Endodermal cell (in vitro differentiated cells): Measurements from ENCODE around the gene MXRA7. TPM values are rescaled to one million over a fixed set of nuclear protein-coding genes. Genes with fewer than 3 reads are reported as not detected.

ENCODE experiments used
- DNase-seq: peaks from one replicate; pipeline ENCODE4 v3.0.0-alpha.2; 2017
- H3K27ac ChIP-seq: 2 replicates; pipeline ENCODE4 v1.5.1; 2013; ENCODE audit warnings: mild to moderate bottlenecking, low read depth, low read length, moderate library complexity
- H3K27me3 ChIP-seq: 2 replicates; pipeline ENCODE4 v1.6.1; 2013; ENCODE audit warnings: mild to moderate bottlenecking, low read length, moderate library complexity; ENCODE audit not compliant: insufficient read depth, control insufficient read depth, poor library complexity, severe bottlenecking
- H3K36me3 ChIP-seq: 2 replicates; pipeline ENCODE4 v1.7.0; 2013; ENCODE audit warnings: mild to moderate bottlenecking, low read length, moderate library complexity; ENCODE audit not compliant: control insufficient read depth, insufficient read depth
- H3K4me1 ChIP-seq: one replicate; pipeline ENCODE4 v1.7.0; 2013; ENCODE audit warnings: low read length; ENCODE audit not compliant: control insufficient read depth, insufficient read depth
- H3K4me3 ChIP-seq: 2 replicates; pipeline ENCODE4 v1.5.1; 2013; ENCODE audit warnings: mild to moderate bottlenecking, low read length, moderate library complexity
- H3K9ac ChIP-seq: 2 replicates; pipeline ENCODE4 v1.6.1; 2013; ENCODE audit warnings: mild to moderate bottlenecking, low read length, moderate library complexity; ENCODE audit not compliant: poor library complexity, severe bottlenecking; ENCODE audit errors: extremely low read depth
- H3K9me3 ChIP-seq: 2 replicates; pipeline ENCODE4 v1.6.1; 2013; ENCODE audit warnings: mild to moderate bottlenecking, low read length, moderate library complexity; ENCODE audit not compliant: control insufficient read depth
- H3K27ac Mint-ChIP-seq: 2 replicates; pipeline ENCODE4 v1.8.0; 2020; ENCODE audit warnings: mixed read lengths
- H3K27me3 Mint-ChIP-seq: 2 replicates; pipeline ENCODE4 v1.8.0; 2021; ENCODE audit warnings: mild to moderate bottlenecking, mixed read lengths; ENCODE audit not compliant: insufficient read depth
- H3K36me3 Mint-ChIP-seq: 2 replicates; pipeline ENCODE4 v1.8.0; 2020; ENCODE audit warnings: low read depth, mixed read lengths
- H3K4me1 Mint-ChIP-seq: 2 replicates; pipeline ENCODE4 v1.8.0; 2020; ENCODE audit warnings: mixed read lengths
- H3K4me3 Mint-ChIP-seq: 2 replicates; pipeline ENCODE4 v1.8.0; 2020; ENCODE audit warnings: mild to moderate bottlenecking, moderate library complexity, mixed read lengths
- H3K9me3 Mint-ChIP-seq: 2 replicates; pipeline ENCODE4 v1.8.0; 2020; ENCODE audit warnings: mild to moderate bottlenecking, mixed read lengths
- WGBS, 2 experiments: methylation state at CpG; one replicate each; pipeline versions ENCODE4 v1.1.5 to v1.1.7; 2013; ENCODE audit warnings: missing lambda C conversion rate in 2 of 2, mixed read lengths in 1 of 2; ENCODE audit not compliant: insufficient coverage in 1 of 2, insufficient read length in 1 of 2; 5-methylcytosine and 5-hydroxymethylcytosine counted together
- total RNA-seq, 2 donors: library from RNA; stranded (reverse); fragmentation: NEBNext Ultra II Directional in 1 of 2; extraction: Animal tissue kit (Norgen Biotek cat#: 25700) in 1 of 2; gene quantifications; 2 replicates in 1 of 2; 3 replicates in 1 of 2; pipeline ENCODE4 v1.2.1, GENCODE V29; 2021
- TF ChIP-seq, protein P1 (sequence below): fragments of 200-600 bp; sonication (generic); conservative IDR thresholded peaks from 2 replicates; pipeline ENCODE4 v1.5.0; 2021; ENCODE audit warnings: antibody characterized with exemption, mild to moderate bottlenecking

Gene MXRA7
- total RNA-seq, 2 donors from 2014 or later: 61.6 to 77.1 TPM

GRCh38 chr17:76718516-76718915 lies 7.8 kb upstream of the MXRA7 start:
- Histone ChIP-seq H3K36me3 (peaks cover 91% of the 10 kb centered on the region), H3K4me1 (no peaks in the 10 kb centered on the region), H3K9ac (no peak overlapping the region), H3K9me3 (no peaks in the 10 kb centered on the region), H3K27ac (no peak overlapping the region), H3K27me3 (no peaks in the 10 kb centered on the region), H3K4me3 (no peak overlapping the region)
- TF ChIP-seq, protein P1, sequence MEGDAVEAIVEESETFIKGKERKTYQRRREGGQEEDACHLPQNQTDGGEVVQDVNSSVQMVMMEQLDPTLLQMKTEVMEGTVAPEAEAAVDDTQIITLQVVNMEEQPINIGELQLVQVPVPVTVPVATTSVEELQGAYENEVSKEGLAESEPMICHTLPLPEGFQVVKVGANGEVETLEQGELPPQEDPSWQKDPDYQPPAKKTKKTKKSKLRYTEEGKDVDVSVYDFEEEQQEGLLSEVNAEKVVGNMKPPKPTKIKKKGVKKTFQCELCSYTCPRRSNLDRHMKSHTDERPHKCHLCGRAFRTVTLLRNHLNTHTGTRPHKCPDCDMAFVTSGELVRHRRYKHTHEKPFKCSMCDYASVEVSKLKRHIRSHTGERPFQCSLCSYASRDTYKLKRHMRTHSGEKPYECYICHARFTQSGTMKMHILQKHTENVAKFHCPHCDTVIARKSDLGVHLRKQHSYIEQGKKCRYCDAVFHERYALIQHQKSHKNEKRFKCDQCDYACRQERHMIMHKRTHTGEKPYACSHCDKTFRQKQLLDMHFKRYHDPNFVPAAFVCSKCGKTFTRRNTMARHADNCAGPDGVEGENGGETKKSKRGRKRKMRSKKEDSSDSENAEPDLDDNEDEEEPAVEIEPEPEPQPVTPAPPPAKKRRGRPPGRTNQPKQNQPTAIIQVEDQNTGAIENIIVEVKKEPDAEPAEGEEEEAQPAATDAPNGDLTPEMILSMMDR: no peak
- Mint-ChIP-seq H3K9me3 (no peaks in the 10 kb centered on the region), H3K36me3 (peaks cover 68% of the 10 kb centered on the region), H3K27ac (no peak overlapping the region), H3K27me3 (no peaks in the 10 kb centered on the region), H3K4me1 (no peaks in the 10 kb centered on the region), H3K4me3 (no peak overlapping the region)
- no peak for DNase-seq
- WGBS, 2 experiments: 96 to 97% methylated on average over 14 to 16 of the region's 16 CpGs

- Histone ChIP-seq H3K9ac (no peak overlapping the region), H3K9me3 (no peaks in the 10 kb centered on the region), H3K27me3 (no peaks in the 10 kb centered on the region), H3K4me3 (no peak overlapping the region), H3K27ac (no peak overlapping the region), H3K36me3 (peaks cover 79% of the 10 kb centered on the region), H3K4me1 (no peaks in the 10 kb centered on the region)
- Mint-ChIP-seq H3K36me3 (peaks cover 55% of the 10 kb centered on the region), H3K27me3 (no peaks in the 10 kb centered on the region), H3K4me3 (no peak overlapping the region), H3K4me1 (no peaks in the 10 kb centered on the region), H3K27ac (no peak overlapping the region), H3K9me3 (no peaks in the 10 kb centered on the region)
- DNase-seq: no peak
- WGBS, 2 experiments: 90 to 95% methylated on average over 3 to 5 of the region's 6 CpGs
- TF ChIP-seq, protein P1: no peak
Observed at GRCh38 chr17:76716839-76717215, 6.1 kb upstream of the MXRA7 start.

GRCh38 chr17:76716146-76716838 lies 5.5 kb upstream of the MXRA7 start:
- peaks cover 2% of the 10 kb centered on the region for H3K4me1 Mint-ChIP-seq
- H3K27ac Mint-ChIP-seq: no peak overlapping the region
- no peaks in the 10 kb centered on the region for H3K9me3 Mint-ChIP-seq
- H3K4me3 Mint-ChIP-seq: no peak overlapping the region
- no peaks in the 10 kb centered on the region for H3K27me3 Mint-ChIP-seq
- peaks cover 73% of the 10 kb centered on the region for H3K36me3 ChIP-seq
- no peak for DNase-seq
- H3K4me1 ChIP-seq: peaks cover 4% of the 10 kb centered on the region
- H3K9me3 ChIP-seq: no peaks in the 10 kb centered on the region
- no peaks in the 10 kb centered on the region for H3K27me3 ChIP-seq
- WGBS, 2 experiments: 93 to 94% methylated on average over 11 to 13 of the region's 13 CpGs
- no peak overlapping the region for H3K4me3 ChIP-seq
- TF ChIP-seq, protein P1: no peak
- no peak overlapping the region for H3K27ac ChIP-seq
- H3K9ac ChIP-seq: no peak overlapping the region
- peaks cover 50% of the 10 kb centered on the region for H3K36me3 Mint-ChIP-seq
